HG03575 (cell line): ENCODE measurements around the gene UBE2D2.

Experiments
- ATAC-seq: cut with Tn5 transposase; IDR thresholded peaks from one replicate; pipeline ENCODE4 v1.9.1; 2021; ENCODE audit not compliant: unreplicated experiment, insufficient number of reproducible peaks, low FRiP score; ENCODE audit errors: extremely low read depth

The UBE2D2 gene

DNA sequence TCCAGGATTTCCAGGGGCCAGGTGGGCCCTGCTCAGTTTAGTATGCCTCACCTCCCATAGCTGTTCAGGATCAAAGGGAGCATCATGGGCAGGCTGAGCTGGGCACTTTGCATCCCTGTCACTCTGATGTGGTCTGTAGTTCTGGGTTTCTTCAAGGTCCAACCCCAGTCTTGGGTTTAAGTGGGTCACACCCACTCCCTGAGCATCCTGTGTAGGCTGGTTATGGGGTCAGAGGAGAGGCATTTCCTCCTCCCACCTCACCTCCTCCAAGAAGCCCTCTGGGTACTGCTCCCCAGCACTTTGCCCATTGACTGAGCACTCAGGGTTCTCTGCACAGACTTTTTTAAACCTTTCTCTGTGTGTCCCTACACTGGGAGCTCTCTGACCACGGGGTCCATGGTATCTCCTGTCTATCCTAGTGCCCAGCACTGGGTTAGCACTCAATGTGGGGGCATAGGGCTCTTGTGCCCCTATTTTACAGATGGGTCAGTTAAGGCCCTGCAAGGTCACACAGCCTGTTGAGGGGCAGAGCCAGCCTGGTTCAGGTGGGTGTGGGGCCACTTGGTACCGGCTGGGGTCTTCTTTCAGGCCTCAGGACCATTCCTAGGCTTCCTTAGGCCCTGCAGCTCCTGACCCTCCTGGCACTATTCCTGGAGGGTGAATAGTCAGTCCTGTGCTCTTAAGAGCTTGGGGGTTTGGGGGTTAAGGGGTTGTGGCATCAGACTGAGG is 106.0 kb downstream of the UBE2D2 start:
- ATAC-seq: no peak

DNA sequence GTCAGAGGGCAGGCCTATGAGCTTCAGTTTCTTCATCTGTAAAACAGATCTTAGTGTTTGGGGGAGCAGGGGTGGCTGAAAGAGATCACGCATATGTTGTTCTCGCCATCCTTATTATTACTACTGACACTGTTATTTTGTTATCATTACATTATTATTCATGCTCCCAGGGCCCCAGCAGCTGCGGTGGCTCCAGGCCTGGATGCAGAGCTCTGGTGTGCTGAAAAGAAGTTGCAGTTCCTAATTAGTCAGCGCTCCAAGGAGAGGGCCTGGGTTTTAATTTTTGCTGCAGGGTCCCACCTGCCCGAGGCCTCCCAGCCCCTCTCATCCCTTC is 106.6 kb downstream of the UBE2D2 start:
- no peak for ATAC-seq

DNA sequence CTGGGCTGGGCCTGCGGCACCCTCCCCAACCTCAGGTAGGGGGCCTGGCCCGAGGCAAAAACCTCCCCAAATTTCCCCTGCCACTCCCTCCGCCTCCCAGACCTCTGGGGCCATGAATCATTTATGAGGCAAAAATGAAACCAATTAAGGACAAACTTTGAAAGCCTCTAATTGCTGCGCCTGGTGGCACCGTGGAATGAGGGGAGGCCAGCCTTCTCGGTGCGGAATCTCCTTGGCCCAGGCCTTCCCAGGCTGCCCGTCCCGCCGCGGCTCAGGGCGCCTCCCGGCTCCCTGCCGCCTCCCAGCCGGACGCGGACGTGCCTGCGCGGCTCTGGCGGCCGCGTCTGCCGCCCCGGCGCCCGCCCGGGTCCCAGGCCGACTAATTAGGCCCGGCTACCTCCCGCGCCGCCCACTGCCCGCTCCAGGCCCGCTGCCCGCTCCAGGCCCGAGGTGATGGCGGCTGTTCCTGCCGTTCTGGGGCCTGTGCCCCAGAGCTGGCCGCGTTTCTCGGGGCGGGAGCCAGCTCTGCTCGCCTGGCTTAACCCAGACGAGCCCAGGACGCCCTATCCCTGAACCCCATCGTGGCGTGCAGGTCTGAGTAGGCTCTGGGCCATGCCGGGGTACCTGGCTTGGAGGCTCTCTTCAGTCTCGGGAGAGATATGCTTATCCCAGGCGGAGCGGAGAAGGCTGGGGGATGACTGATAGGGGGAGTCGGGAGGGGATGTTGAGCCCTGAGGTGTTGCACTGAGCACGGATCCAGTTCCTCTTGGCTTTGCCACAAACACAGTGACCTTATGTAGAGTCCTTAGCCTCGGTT is 107.1 kb downstream of the UBE2D2 start:
- ATAC-seq: no peak

DNA sequence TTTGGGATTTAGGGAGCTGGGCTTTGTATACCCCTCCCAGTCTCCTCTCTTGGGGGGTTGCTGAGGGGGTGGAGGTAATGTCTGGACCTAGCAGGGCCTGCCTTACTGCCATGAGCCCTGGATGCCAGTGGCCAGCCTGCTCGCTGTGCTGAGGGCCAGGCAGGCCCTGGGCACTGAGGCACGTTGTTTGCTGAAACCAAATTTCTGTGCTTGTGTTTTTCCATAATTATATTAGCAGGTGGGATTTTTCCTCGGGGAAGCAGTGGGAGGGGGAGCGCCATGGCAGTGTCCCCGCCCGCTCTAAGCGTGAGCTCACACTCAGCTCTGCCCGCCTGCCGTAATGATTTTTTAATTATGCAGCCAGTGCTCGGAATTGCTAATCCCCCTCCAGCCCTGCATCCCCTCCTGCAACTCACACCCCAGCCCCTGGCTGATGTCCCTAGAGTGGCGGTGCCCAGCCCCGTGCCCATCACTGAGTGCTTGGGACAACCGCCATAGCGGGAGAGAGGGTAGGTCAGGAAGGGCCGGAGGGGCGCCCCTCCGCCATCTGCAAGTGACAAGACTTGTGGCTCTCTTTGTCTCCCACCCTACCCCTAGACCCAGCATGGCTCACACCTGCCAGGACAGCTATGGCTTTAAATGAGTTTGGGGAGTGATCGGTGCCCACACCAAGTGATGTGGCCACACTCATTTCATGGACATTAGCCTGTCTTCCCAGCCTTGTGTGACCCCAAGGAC is 108.0 kb downstream of the UBE2D2 start:
- no peak for ATAC-seq

DNA sequence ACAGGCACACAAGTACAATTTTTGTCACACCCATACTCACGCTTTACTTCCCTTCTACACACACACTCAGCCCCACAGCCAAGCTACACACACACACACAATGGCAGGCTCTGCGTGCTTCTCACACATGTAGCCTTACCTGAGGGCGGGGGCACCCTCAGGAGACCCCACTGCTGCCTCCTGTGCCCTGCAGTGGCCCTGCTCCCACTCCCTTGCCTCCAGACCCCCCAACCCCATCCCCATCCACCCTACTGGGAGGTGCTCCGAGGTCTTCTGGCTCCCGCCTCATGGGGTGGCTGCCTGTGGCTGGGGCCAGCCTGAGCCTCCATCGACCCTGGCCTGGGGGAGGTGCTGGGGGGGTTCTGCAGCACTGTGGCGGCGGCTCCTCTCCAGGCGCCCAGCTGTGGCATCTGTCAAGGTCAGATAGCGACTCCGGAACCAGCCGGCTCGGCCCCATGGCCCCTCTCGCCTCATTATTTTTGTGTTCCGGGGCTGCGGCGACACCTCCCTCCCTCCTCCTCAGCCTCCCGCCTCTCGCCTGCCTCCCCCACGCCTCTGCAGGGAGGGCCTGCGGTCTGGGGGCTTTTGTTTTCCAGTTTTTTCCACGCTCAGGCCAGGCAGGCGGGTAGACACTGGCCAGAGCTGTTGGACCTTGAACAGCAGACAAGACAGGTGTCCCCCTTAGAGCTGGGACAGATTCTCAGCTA is 108.7 kb downstream of the UBE2D2 start:
- ATAC-seq: no peak

DNA sequence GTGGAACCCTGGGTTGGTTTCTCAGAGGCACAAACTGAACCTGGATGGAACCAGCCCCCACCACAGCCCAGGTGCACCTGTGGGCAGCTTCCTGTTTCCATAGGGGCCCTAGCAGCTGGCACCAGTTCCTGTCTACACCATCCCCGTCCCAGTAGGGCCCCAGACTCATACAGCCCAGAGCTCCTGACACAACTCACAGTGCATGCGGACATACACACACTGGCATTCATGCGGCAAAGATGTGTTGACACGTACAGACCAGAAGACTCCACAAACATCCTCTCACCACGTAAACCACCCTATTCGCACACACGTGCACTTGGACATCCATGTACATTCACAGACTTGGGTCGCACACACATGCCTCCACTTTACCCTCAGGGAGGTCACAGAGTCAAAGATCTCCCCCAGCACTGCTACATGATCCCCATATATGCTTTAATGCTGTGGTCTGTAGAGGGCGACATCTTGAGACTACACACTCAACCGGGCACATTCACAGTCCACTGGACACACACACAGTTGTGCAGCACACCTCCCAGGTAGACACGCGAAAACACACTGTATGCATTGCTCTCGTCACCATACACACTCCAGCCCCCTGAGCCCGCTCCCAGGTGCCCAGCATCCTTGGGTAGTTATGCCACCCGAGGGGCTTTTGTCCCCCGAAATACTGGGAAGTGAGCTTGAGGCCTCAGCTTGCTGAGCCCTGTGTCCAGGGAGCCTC is 109.4 kb downstream of the UBE2D2 start:
- no peak for ATAC-seq

DNA sequence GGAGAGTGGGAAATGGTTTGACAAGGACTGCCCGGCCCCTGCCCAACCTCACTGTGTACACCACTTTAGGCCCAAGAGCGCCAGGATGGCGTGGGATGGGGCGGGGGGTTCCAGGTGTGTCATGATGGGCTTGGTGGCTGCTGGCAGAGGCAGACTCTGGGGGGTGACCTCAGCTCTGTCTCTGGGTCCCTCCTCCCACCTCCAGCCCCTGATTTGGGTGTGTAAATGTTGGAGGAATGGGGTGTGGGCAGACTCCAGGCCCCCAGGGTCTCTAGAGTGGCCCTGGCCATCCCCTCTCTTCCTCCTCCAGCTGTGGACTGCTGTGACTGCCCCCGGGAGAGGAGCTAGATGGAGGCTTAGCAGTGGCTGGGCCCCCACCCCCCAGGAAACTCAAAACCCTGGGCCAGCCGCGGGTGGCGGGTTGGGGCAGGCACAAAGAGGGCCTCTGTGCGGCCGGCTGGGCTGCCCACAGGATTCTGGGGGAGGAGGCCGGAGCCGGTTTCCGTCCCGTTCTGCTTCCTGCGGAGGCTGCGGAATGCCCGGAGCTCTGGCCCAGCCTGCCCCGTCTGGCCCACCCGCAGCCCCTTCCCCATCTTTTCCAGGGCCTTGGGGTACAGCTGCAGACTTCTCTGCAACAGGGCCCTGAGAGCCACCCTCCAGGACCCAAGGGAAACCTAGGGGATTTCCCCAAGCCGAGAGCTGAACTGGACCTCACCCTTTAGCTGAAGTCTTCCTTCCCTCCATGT is 110.1 kb downstream of the UBE2D2 start:
- ATAC-seq: no peak

DNA sequence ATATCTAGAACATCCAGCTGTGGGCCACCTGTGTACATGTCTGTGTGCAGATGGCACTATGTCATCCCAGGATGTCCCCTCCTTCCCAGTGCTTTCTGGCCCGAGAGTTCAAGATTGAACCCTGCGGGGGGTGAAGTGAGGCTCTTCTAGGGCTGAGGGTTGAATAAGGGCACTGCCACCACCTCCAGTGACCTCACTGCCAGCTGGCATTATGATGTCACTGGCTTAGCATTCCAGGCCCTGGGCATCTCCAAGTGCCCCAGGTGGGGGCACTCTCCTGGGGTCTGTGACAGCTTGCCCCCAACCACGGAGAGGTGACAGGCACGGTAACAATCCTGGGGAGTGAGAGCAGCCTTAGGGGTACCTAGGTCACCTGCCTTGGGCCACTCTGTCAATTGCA is 114.1 kb downstream of the UBE2D2 start:
- no peak for ATAC-seq

DNA sequence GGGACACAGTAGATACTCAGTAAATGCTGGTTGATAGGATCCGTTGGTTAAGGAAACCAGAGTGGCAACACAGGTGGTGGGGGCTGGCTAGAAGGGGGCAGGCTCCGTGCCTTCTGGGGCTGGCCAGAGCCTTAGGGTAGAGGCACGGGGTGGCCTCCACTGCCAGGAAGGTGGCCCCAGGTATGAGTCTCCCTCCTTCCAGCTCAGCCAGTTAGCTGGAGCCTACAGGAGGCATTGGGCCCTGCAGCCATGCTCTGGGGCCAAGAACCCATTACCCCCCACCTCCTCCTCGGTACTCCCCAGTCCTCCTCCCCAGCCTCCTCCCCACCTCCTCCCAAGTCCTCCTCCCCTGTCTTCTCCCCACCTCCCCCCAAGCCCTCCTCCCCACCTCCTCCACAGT is 114.7 kb downstream of the UBE2D2 start:
- ATAC-seq: no peak

DNA sequence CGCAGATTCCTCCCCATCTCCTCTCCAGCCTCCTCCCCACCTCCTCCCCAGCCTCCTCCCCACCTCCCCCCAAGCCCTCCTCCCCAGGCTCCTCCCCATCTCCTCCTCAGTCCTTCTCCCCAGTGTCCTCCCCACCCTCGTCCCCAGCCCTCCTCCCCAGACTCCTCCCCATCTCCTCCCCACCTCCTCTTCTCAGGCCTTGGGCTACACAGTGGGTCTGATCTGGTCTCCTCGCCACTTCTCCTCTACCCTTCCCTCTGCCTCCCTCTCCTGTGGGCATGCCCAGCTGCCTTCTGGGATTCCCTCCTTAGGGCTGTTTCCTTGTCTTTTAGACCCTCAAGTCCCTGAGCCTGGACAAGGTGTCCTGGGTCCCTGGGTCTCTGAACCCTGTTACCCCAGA is 115.3 kb downstream of the UBE2D2 start:
- ATAC-seq: no peak

DNA sequence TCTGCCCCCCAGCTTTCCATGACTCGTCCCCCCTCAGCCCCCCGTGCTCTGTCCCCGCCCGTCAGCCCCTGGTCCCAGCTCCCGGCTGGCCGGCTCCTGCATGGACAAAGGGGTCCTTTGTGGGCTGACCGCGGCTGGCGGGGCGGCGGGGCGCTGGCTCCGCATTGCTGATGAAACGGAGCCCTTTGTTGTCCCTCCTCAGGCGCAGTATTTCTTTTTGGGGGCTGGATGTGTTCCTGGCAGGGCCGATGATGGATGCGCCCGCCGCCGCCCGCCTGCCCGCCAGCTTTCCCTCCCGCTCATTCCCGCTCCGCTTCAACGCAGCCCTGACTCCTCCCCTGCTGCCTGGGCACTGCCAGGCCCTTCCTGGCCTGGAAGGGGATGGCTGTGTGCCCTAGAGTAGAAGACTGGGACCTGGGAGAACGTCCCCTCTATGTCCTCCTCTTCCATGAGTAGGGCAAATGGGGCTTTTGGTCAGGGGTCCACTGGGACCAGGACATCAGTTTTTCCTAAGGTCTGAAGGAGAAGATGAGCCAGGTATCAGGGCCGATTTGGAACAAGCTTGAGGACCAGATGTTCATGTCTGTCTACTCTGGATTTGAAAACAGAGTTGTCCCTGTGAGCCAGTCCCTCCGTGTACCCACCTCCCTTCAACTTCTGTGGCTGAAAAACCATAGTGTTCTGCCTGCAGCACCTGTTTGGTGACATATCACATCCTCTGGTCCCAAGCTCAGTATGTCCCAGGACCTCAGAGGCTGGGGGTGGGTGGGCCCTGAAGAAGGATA is 116.0 kb downstream of the UBE2D2 start:
- no peak for ATAC-seq
